Cardiac muscle cell (in vitro differentiated cells and primary cell): Measurements from ENCODE around the gene BAMBI. TPM values are rescaled to one million over a fixed set of nuclear protein-coding genes. Genes with fewer than 3 reads are reported as not detected.
A peak's percentile ranks its signal among the peaks of the same experiment; 100 is the strongest.

Experiments used
- DNase-seq, 2 donors: peaks; one replicate each; pipeline versions ENCODE4 v3.0.0 to v3.0.0-alpha.2; 2010 to 2017; ENCODE audit warnings: low read depth in 1 of 2, low spot score in 1 of 2
- H3K27ac ChIP-seq: fragments of 200-600 bp; sonication (generic); 2 replicates; pipeline ENCODE4 v1.5.1; 2016
- H3K27me3 ChIP-seq: fragments of 200-600 bp; sonication (generic); 2 replicates; pipeline ENCODE4 v1.6.0; 2016; ENCODE audit warnings: control low read depth
- H3K36me3 ChIP-seq: fragments of 200-600 bp; sonication (generic); 2 replicates; pipeline ENCODE4 v1.5.1; 2016; ENCODE audit warnings: control low read depth
- H3K4me1 ChIP-seq: fragments of 200-600 bp; sonication (generic); 2 replicates; pipeline ENCODE4 v1.8.1; 2017; ENCODE audit warnings: low read depth, mild to moderate bottlenecking, mixed run types
- H3K4me3 ChIP-seq: fragments of 200-600 bp; sonication (generic); 2 replicates; pipeline ENCODE4 v1.5.1; 2016; ENCODE audit warnings: mild to moderate bottlenecking
- H3K9me3 ChIP-seq: fragments of 200-600 bp; sonication (generic); 2 replicates; pipeline ENCODE4 v1.5.1; 2017; ENCODE audit warnings: low read depth, mild to moderate bottlenecking, control low read depth
- polyA plus RNA-seq: library from polyadenylated mRNA; unstranded; fragments of >200 nt; fragmentation: Nextera tagmentation; extraction: Ambion mirVana; gene quantifications from 2 replicates; pipeline ENCODE4 v1.2.1, GENCODE V29; 2016
- total RNA-seq: library from RNA; depleted of rRNA; stranded (reverse); fragments of >200 nt; gene quantifications from 2 replicates; pipeline ENCODE4 v1.2.3, GENCODE V29; 2016
- TF ChIP-seq, protein P1 (sequence below): IDR thresholded peaks from 2 replicates; pipeline ENCODE4 v1.5.1; 2012; ENCODE audit warnings: low read depth, mild to moderate bottlenecking, low read length

BAMBI gene, protein sequence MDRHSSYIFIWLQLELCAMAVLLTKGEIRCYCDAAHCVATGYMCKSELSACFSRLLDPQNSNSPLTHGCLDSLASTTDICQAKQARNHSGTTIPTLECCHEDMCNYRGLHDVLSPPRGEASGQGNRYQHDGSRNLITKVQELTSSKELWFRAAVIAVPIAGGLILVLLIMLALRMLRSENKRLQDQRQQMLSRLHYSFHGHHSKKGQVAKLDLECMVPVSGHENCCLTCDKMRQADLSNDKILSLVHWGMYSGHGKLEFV
- total RNA-seq, result 651 and 1,010 TPM in 2 replicates
- polyA plus RNA-seq, result 715 and 1,076 TPM in 2 replicates

DNA sequence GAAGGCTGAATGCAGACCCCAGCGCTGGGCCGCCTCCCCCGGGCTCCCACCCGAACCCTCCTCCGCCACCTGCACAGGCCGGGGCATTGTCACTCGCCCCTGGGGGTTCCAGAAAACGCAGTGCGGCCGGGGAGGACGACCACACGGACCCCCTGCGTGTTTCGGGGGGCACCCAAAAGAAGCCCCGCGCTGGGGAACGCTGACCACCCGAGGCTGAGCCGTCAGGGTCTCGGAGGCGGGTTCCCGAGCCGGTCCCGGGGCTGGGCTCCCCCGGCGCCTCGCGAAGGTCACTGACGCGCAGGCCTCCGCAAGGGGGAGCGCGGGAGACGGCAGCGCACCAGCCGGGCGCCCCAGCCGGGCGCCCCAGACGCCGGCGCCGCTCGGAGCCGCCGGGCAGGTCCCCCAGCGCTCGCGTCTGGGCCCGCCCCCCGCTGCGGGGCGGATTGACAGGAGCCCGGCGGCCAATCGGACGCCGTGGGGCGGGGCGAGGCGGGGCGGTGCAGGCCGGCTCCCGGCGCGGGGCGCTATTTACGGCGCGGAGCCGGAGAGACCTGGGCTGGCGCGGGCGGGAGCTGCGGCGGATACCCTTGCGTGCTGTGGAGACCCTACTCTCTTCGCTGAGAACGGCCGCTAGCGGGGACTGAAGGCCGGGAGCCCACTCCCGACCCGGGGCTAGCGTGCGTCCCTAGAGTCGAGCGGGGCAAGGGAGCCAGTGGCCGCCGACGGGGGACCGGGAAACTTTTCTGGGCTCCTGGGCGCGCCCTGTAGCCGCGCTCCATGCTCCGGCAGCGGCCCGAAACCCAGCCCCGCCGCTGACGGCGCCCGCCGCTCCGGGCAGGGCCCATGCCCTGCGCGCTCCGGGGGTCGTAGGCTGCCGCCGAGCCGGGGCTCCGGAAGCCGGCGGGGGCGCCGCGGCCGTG, at the start of gene BAMBI:
Gene BAMBI, plus strand, starts transcription at position 554 of the 920 bp plus-strand sequence. CDS start 377 bp downstream, outside the sequence.
- H3K27ac ChIP-seq, result peak within 1 kb of the TSS; percentile 99
- TF ChIP-seq, protein P1, sequence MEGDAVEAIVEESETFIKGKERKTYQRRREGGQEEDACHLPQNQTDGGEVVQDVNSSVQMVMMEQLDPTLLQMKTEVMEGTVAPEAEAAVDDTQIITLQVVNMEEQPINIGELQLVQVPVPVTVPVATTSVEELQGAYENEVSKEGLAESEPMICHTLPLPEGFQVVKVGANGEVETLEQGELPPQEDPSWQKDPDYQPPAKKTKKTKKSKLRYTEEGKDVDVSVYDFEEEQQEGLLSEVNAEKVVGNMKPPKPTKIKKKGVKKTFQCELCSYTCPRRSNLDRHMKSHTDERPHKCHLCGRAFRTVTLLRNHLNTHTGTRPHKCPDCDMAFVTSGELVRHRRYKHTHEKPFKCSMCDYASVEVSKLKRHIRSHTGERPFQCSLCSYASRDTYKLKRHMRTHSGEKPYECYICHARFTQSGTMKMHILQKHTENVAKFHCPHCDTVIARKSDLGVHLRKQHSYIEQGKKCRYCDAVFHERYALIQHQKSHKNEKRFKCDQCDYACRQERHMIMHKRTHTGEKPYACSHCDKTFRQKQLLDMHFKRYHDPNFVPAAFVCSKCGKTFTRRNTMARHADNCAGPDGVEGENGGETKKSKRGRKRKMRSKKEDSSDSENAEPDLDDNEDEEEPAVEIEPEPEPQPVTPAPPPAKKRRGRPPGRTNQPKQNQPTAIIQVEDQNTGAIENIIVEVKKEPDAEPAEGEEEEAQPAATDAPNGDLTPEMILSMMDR, result peak; percentile 51

DNA sequence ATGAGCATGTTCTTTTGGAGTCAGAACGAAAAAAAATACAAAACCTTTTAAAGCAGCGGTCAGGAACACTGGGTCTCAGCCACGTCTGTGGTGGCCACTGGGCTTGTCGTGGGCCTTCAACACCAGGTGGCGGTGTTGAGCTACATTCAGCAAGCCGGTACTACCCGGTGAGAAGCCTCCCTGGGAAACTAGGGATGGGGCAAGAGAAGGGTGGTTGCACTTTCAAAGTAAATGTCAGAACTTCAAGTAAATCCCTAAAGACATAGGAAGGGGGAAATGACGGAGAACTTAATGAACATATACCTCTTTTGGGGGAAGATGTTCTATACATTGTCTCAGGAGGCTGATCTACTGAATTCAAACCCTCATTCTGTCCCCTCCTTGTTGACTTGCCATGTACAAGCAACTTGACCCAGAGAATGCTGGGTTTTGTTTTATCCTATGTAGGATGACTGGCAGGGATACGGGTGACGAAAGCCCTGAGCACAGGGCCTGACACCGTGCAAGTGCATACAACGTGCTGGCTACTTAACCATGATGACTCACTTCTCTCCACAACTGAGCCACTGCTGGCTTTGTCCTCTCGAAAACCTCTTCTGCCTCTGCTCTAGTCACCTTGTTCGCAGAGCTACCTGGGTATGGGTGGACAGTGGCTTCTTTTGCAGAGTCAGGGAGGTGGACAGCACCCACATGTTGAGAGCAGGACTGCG, 49.0 kb upstream of the BAMBI start:
- Histone ChIP-seq H3K27me3 (no peaks in the 10 kb centered on the region), H3K9me3 (no peaks in the 10 kb centered on the region), H3K36me3 (no peaks in the 10 kb centered on the region), H3K4me1 (peaks cover 13% of the 10 kb centered on the region), H3K27ac (no peak overlapping the region), H3K4me3 (no peak overlapping the region)
- DNase-seq, result peak; percentile 86 to 91
- TF ChIP-seq, protein P1, result peak; percentile 96

More for the DNA sequence above, at the start of gene BAMBI:
- H3K36me3 ChIP-seq, result peaks cover 44% of the 10 kb centered on the region
- no peaks in the 10 kb centered on the region for H3K27me3 ChIP-seq
- peaks cover 16% of the 10 kb centered on the region for H3K4me1 ChIP-seq
- peak; percentile 97 to 98 for DNase-seq
- no peaks in the 10 kb centered on the region for H3K9me3 ChIP-seq
- H3K4me3 ChIP-seq, result peak within 1 kb of the TSS; percentile 99

DNA sequence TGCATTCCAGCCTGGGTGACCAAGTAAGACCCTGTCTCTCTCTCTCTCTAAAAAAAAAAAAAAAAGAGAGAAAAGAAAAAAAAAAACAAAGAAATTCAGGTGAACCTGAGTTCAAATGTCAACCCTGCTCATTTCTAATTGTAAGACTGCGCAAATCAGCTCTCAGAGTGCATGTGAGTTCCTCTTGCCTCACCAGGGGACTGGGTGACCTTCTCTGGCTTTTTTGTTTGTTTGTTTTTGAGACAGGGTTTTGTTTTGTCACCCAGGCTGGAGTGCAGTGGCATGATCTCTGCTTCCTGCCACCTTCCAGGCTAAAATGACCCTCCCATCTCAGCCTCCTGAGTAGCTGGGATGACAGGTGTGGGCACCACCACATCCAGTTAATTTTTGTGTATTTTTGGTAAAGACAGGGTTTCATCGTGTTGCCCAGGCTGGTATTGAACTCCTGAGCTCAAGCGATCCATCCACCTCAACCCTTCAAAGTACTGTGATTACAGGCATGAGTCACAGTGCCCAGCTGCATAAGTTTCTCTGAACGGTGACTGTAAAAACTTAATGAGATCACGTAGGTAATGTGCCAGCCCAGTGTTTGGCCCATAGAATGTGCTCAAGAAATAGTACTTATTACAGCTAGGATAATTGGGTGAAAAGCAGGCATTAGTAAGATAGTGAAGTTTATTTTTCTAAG, 45.3 kb upstream of the BAMBI start:
- TF ChIP-seq, protein P1, result no peak
- Histone ChIP-seq H3K9me3 (no peaks in the 10 kb centered on the region), H3K4me1 (peaks cover 4% of the 10 kb centered on the region), H3K36me3 (no peaks in the 10 kb centered on the region), H3K4me3 (no peak overlapping the region), H3K27ac (no peak overlapping the region), H3K27me3 (no peaks in the 10 kb centered on the region)
- no peak for DNase-seq

DNA sequence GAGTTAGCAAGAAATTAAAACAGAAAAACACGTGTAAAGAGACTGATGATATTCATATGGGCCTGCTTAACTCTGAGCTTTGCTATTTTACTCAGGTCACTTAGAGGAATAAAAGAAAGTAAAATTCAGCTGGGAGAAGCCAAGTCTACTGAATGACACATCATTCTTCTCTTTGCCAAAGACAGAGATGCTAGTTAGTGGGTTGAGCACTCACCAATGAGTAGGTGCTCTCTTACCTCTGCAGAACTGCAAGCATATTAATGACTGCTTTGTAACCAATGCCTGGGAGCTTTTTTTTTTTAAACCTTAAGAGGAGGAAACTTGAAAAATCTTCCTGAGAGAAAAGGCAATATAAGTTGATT, 44.8 kb upstream of the BAMBI start:
- DNase-seq, result no peak
- no peak overlapping the region for H3K27ac ChIP-seq
- H3K36me3 ChIP-seq, result no peaks in the 10 kb centered on the region
- H3K9me3 ChIP-seq, result no peaks in the 10 kb centered on the region
- H3K27me3 ChIP-seq, result no peaks in the 10 kb centered on the region
- H3K4me1 ChIP-seq, result peaks cover 2% of the 10 kb centered on the region
- H3K4me3 ChIP-seq, result no peak overlapping the region
- TF ChIP-seq, protein P1, result no peak

DNA sequence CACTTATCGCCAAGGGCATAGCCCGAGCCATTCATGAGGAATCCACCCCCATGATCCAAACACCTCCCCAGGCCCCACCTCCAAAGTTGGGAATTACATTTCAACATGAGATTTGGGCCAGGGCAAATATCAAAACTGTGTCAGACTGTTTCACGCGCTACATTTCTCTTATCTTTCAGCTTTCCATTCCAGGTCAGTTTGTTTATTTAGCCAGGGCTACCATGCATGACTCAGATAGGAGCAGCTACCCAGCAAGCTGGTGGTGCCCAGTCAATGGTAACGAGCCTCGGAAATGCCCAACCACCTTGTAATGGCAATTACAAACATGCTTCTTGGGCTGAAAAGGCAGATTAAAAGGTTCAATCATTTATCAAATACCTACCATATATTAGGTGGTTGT, 43.6 kb upstream of the BAMBI start:
- Histone ChIP-seq H3K27ac (no peak overlapping the region), H3K27me3 (no peaks in the 10 kb centered on the region), H3K36me3 (no peaks in the 10 kb centered on the region), H3K4me3 (no peak overlapping the region), H3K4me1 (no peaks in the 10 kb centered on the region), H3K9me3 (no peaks in the 10 kb centered on the region)
- TF ChIP-seq, protein P1, result no peak
- DNase-seq, result no peak
